Karpas-422 (cell line): ENCODE data around the gene SERHL2. TPM values are rescaled to one million over a fixed set of nuclear protein-coding genes. Genes with fewer than 3 reads are reported as not detected.

ENCODE experiments used
- small RNA-seq: library from RNA; depleted of rRNA; stranded (forward); fragments of <200 nt; gene quantifications from one replicate; pipeline ENCODE3, GENCODE V24; 2014
- total RNA-seq: library from RNA; depleted of rRNA; stranded (reverse); fragments of >200 nt; shearing (Covaris generic); gene quantifications from 2 replicates; pipeline ENCODE4 v1.2.3, GENCODE V29; 2014; ENCODE audit warnings: low replicate concordance; rRNA removed

The SERHL2 gene
- total RNA-seq, 1 experiment from 2014 or later = 3.7 TPM

Small RNAs within 50 kb of the gene (small RNA-seq; reads per million reads assigned to genes)
- gene RN7SKP80 (1.7 reads per million, percentile 46 among the genes with 10 or more reads in this experiment), gene RNU6-513P (not detected)

Other genes with a start within 250 kb of the SERHL2 start
- not detected in 2 replicates for gene NFAM1, start 121.6 kb upstream of the SERHL2 start, total RNA-seq
- 19.2 and 45.1 TPM in 2 replicates for gene RRP7A, start 34.2 kb upstream of the SERHL2 start, total RNA-seq
- gene POLDIP3, start 60.9 kb downstream of the SERHL2 start, total RNA-seq = 28.7 and 39.2 TPM in 2 replicates
- not detected in 2 replicates for gene ATP5MGL, start 86.6 kb downstream of the SERHL2 start, total RNA-seq
- 27.5 and 30.1 TPM in 2 replicates for gene CYB5R3, start 95.4 kb downstream of the SERHL2 start, total RNA-seq
- gene A4GALT, start 166.9 kb downstream of the SERHL2 start, total RNA-seq = not detected in 2 replicates